HEK293 (cell line): ENCODE results near the gene TBCCD1.

Experiments
- CTCF ChIP-seq: fragments of 450-650 bp; formaldehyde crosslinking; IDR thresholded peaks from 2 replicates; pipeline ENCODE4 v1.5.1; 2016; ENCODE audit warnings: missing biosample characterization, missing genetic modification characterization
- PBX3 ChIP-seq: sonication (generic); formaldehyde crosslinking; IDR thresholded peaks from 2 replicates; pipeline ENCODE4 v1.8.1; 2022; ENCODE audit warnings: mild to moderate bottlenecking, moderate library complexity, missing genetic modification reagents
- ZBTB21 ChIP-seq: fragments of 450-650 bp; formaldehyde crosslinking; IDR thresholded peaks from 2 replicates; pipeline ENCODE4 v1.5.1; 2017; ENCODE audit warnings: missing biosample characterization, missing genetic modification characterization
- ZNF2 ChIP-seq: fragments of 450-650 bp; formaldehyde crosslinking; IDR thresholded peaks from 2 replicates; pipeline ENCODE4 v1.5.1; 2016; ENCODE audit warnings: missing biosample characterization, missing genetic modification characterization
- ZNF560 ChIP-seq: fragments of 450-650 bp; formaldehyde crosslinking; IDR thresholded peaks from 2 replicates; pipeline ENCODE4 v1.5.1; 2017; ENCODE audit warnings: missing biosample characterization, missing genetic modification characterization, borderline replicate concordance
- ZNF561 ChIP-seq: fragments of 450-650 bp; IDR thresholded peaks from 2 replicates; pipeline ENCODE4 v1.5.1; 2018; ENCODE audit warnings: missing biosample characterization, missing genetic modification characterization, borderline replicate concordance
- ZNF701 ChIP-seq: fragments of 450-650 bp; formaldehyde crosslinking; IDR thresholded peaks from 2 replicates; pipeline ENCODE4 v1.5.1; 2016; ENCODE audit warnings: missing biosample characterization, missing genetic modification characterization
- TF ChIP-seq, protein P1 (sequence below): fragments of 450-650 bp; formaldehyde crosslinking; IDR thresholded peaks from 2 replicates; pipeline ENCODE4 v1.5.1; 2016; ENCODE audit warnings: missing biosample characterization, missing genetic modification characterization

- TF ChIP-seq ZNF2 (tag by site-specific recombination), result no peak
- no peak for TF ChIP-seq CTCF
- TF ChIP-seq ZNF701, result no peak
- TF ChIP-seq ZNF561, result no peak
- TF ChIP-seq PBX3 (CRISPR knock-in tag), result no peak
- TF ChIP-seq, protein P1, sequence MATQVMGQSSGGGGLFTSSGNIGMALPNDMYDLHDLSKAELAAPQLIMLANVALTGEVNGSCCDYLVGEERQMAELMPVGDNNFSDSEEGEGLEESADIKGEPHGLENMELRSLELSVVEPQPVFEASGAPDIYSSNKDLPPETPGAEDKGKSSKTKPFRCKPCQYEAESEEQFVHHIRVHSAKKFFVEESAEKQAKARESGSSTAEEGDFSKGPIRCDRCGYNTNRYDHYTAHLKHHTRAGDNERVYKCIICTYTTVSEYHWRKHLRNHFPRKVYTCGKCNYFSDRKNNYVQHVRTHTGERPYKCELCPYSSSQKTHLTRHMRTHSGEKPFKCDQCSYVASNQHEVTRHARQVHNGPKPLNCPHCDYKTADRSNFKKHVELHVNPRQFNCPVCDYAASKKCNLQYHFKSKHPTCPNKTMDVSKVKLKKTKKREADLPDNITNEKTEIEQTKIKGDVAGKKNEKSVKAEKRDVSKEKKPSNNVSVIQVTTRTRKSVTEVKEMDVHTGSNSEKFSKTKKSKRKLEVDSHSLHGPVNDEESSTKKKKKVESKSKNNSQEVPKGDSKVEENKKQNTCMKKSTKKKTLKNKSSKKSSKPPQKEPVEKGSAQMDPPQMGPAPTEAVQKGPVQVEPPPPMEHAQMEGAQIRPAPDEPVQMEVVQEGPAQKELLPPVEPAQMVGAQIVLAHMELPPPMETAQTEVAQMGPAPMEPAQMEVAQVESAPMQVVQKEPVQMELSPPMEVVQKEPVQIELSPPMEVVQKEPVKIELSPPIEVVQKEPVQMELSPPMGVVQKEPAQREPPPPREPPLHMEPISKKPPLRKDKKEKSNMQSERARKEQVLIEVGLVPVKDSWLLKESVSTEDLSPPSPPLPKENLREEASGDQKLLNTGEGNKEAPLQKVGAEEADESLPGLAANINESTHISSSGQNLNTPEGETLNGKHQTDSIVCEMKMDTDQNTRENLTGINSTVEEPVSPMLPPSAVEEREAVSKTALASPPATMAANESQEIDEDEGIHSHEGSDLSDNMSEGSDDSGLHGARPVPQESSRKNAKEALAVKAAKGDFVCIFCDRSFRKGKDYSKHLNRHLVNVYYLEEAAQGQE, result no peak
- TF ChIP-seq ZBTB21 (tag by site-specific recombination), result no peak
- no peak for TF ChIP-seq ZNF560 (tag by site-specific recombination)
These were observed 20.0 kb upstream of the TBCCD1 start for GRCh38 chr3:186587183-186587582.
